ENCODE measurements around the gene RBFOX2. TPM values are rescaled to one million over a fixed set of nuclear protein-coding genes. Genes with fewer than 3 reads are reported as not detected.

RBFOX2 gene
- total and polyA plus RNA-seq, 10 of the 15 experiments (the other 5 are each of a cell fraction or from before 2014, with no cell fraction given) = 0.01 to 2.7 (median 0.17) TPM; not detected in 4

GRCh38 chr22:35732116-35732515, 296.5 kb downstream of the RBFOX2 start (continued):
- TF ChIP-seq ZBTB40 (IDR thresholded peaks at IDR 0.05; ENCODE audit: borderline replicate concordance) (no peak), POU2F2 (IDR thresholded peaks at IDR 0.05; ENCODE audit: borderline replicate concordance, low read depth, low read length) (no peak), REST (IDR thresholded peaks at IDR 0.05; ENCODE audit: low read depth, low read length) (no peak)

- no peak for FAIRE-seq
- CTCF ChIA-PET = no interaction called here
- H3K9me3 ChIP-seq (replicated peaks; ENCODE audit: control insufficient read depth, insufficient read depth, low read length) = no peaks in the 10 kb centered on the region
- H3K4me3 ChIP-seq = no peak overlapping the region
- no peaks in the 10 kb centered on the region for H3K4me1 ChIP-seq (ENCODE audit: control insufficient read depth, insufficient read depth, low read length)
- DNase-seq (ENCODE audit: low read depth, low spot score) = no peak
- no peaks in the 10 kb centered on the region for H3K79me2 ChIP-seq (ENCODE audit: control insufficient read depth, insufficient read depth, low read length)
- H3K27me3 ChIP-seq (replicated peaks in 1 of 2; ENCODE audit: control insufficient read depth in 2 of 2, insufficient read depth in 2 of 2, low read length in 1 of 2) = peaks cover 0 to 3% of the 10 kb centered on the region in 2 experiments; a peak in 3 of 4 replicates
- RAD21 ChIA-PET (ENCODE audit: unreplicated experiment) = no interaction called here
- POLR2A ChIA-PET = no interaction called here
- no peaks in the 10 kb centered on the region for H3K36me3 ChIP-seq (ENCODE audit: control insufficient read depth in 2 of 2, insufficient read depth in 2 of 2, low read length in 1 of 2)
- in situ Hi-C loops (cut with MboI) = no loop called here
- SMC1A ChIA-PET (ENCODE audit: uncharacterized antibody, unreplicated experiment) = no interaction called here
- H3K4me2 ChIP-seq (ENCODE audit: control insufficient read depth, insufficient read depth) = no peak overlapping the region
- no peak overlapping the region for H3K9ac ChIP-seq (ENCODE audit: control insufficient read depth, insufficient read depth, low read length)
- no peak overlapping the region for H2AFZ ChIP-seq (ENCODE audit: control insufficient read depth, low read depth, low read length)
- H3K27ac ChIP-seq (ENCODE audit: control insufficient read depth, insufficient read depth) = no peak overlapping the region
- 30% methylated on average over 5 of the region's 10 CpGs for WGBS (ENCODE audit: insufficient coverage, insufficient replicate concordance, low lambda C conversion rate, missing lambda C conversion rate)
- H4K20me1 ChIP-seq (ENCODE audit: control insufficient read depth, insufficient read depth) = no peaks in the 10 kb centered on the region
- BruUV-seq (replicated peaks) = no TSS peak
- no peak for ATAC-seq
- intact Hi-C loops (cut with micrococcal nuclease; ENCODE audit: unreplicated experiment) = no loop called here
- TF ChIP-seq SRF (IDR thresholded peaks at IDR 0.05; ENCODE audit: low read depth in 2 of 2, low read length in 2 of 2) (no peak), KAT2A (conservative IDR thresholded peaks at IDR 0.05; ENCODE audit: control insufficient read depth, low read depth, low read length) (no peak), ETV6 (conservative IDR thresholded peaks at IDR 0.05 in 1 of 2, IDR thresholded peaks at IDR 0.05 in 1 of 2; ENCODE audit: borderline replicate concordance in 1 of 2, low read depth in 1 of 2) (no peak), RAD21 (IDR thresholded peaks at IDR 0.05; ENCODE audit: insufficient read depth, low read depth, low read length) (no peak)
Measured at GRCh38 chr22:35731321-35731720, 297.3 kb downstream of the RBFOX2 start.

Measured in GM12878 (cell line).